ENCODE results near the gene UGT2A2.

Gene UGT2A2

GRCh38 chr4:69583543-69583942 lies 55.9 kb downstream of the UGT2A2 start:
- in situ Hi-C loops (cut with MboI; ENCODE audit: low sequenced_read_pairs, unreplicated experiment) = no loop called here
- TF ChIP-seq, protein P1, sequence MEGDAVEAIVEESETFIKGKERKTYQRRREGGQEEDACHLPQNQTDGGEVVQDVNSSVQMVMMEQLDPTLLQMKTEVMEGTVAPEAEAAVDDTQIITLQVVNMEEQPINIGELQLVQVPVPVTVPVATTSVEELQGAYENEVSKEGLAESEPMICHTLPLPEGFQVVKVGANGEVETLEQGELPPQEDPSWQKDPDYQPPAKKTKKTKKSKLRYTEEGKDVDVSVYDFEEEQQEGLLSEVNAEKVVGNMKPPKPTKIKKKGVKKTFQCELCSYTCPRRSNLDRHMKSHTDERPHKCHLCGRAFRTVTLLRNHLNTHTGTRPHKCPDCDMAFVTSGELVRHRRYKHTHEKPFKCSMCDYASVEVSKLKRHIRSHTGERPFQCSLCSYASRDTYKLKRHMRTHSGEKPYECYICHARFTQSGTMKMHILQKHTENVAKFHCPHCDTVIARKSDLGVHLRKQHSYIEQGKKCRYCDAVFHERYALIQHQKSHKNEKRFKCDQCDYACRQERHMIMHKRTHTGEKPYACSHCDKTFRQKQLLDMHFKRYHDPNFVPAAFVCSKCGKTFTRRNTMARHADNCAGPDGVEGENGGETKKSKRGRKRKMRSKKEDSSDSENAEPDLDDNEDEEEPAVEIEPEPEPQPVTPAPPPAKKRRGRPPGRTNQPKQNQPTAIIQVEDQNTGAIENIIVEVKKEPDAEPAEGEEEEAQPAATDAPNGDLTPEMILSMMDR (IDR thresholded peaks at IDR 0.05; ENCODE audit: borderline replicate concordance, control extremely low read depth, extremely low read depth, insufficient read depth, missing control alignments) = no peak
- DNase-seq (ENCODE audit: low spot score) = no peak

DNA sequence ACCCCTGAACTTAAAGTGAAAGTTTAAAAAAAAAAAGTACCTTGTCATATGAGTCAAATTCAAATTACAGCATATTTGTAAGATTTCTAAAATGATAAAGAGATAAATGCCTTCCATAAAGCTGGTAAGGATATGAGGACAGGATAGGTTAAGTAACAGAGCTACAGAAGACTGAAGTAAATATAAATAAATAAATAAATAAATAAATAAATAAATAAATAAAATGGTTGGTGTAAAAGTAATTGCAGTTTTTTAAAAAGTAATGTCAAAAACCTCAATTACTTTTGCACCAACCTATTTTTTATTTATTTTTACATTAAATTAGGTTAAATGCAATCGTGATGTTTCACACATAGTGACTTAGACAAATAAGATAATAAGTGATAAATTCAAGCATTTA lies 62.2 kb downstream of the UGT2A2 start:
- in situ Hi-C loops (cut with MboI; ENCODE audit: low sequenced_read_pairs, unreplicated experiment) = no loop called here
- DNase-seq (ENCODE audit: low spot score) = no peak
- TF ChIP-seq, protein P1 (IDR thresholded peaks at IDR 0.05; ENCODE audit: borderline replicate concordance, control extremely low read depth, extremely low read depth, insufficient read depth, missing control alignments) = no peak

DNA sequence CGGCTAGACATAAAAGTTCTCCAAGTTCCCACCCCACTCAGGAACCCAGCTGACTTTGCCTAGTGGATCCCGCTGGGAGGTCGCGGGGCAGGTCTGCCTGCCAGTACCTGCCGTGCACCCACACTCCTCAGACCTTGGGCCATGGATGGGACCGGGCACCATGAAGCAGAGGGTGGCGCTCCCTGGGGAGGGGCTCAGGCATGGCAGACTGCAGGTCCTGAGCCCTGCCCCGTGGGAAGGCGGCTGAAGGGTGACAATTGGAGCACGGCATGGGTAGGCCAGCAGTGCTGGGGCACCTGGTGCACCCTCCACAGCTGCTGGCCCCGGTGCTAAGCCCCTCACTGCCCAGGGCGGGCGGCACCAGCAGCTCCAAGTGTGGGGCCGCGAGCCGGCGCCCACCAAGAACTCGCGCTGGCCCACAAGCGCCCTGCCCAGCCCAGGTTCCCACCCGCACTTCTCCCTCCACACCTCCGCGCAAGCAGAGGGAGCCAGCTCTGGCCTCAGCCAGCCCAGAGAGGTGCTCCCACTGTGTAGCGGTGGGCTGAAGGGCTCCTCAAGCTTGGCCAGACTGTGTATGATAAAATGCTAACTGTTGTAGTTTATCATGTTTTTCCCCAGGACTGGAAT lies 63.1 kb downstream of the UGT2A2 start:
- DNase-seq (ENCODE audit: low spot score) = no peak
- in situ Hi-C loops (cut with MboI; ENCODE audit: low sequenced_read_pairs, unreplicated experiment) = no loop called here
- TF ChIP-seq, protein P1 (IDR thresholded peaks at IDR 0.05; ENCODE audit: borderline replicate concordance, control extremely low read depth, extremely low read depth, insufficient read depth, missing control alignments) = no peak

GRCh38 chr4:69568787-69569186 lies 70.7 kb downstream of the UGT2A2 start:
- DNase-seq (ENCODE audit: low spot score) = no peak
- in situ Hi-C loops (cut with MboI; ENCODE audit: low sequenced_read_pairs, unreplicated experiment) = no loop called here

GRCh38 chr4:69563424-69563823 lies 76.0 kb downstream of the UGT2A2 start:
- no peak for DNase-seq (ENCODE audit: low spot score)
- TF ChIP-seq, protein P1 (IDR thresholded peaks at IDR 0.05; ENCODE audit: borderline replicate concordance, control extremely low read depth, extremely low read depth, insufficient read depth, missing control alignments) = no peak
- in situ Hi-C loops (cut with MboI; ENCODE audit: low sequenced_read_pairs, unreplicated experiment) = no loop called here

More at GRCh38 chr4:69568787-69569186, 70.7 kb downstream of the UGT2A2 start:
- TF ChIP-seq, protein P1 (IDR thresholded peaks at IDR 0.05; ENCODE audit: borderline replicate concordance, control extremely low read depth, extremely low read depth, insufficient read depth, missing control alignments) = no peak

GRCh38 chr4:69549651-69550050 lies 89.8 kb downstream of the UGT2A2 start:
- in situ Hi-C loops (cut with MboI; ENCODE audit: low sequenced_read_pairs, unreplicated experiment) = no loop called here
- TF ChIP-seq, protein P1 (IDR thresholded peaks at IDR 0.05; ENCODE audit: borderline replicate concordance, control extremely low read depth, extremely low read depth, insufficient read depth, missing control alignments) = no peak
- DNase-seq (ENCODE audit: low spot score) = no peak
